H1 (cell line): Measurements from ENCODE around the gene GABRB2. TPM values are rescaled to one million over a fixed set of nuclear protein-coding genes. Genes with fewer than 3 reads are reported as not detected.

Source experiments
- CTCF ChIA-PET: fragments of 300-600 bp; sonication (Branson Sonifier 250); formaldehyde crosslinking; loops from one replicate; lab custom pipeline; 2021; ENCODE audit not compliant: partially characterized antibody; lab: Charles Lee
- POLR2A ChIA-PET: fragments of 300-600 bp; sonication (Branson Sonifier 250); formaldehyde crosslinking; loops from one replicate; lab custom pipeline; 2021; ENCODE audit warnings: inconsistent platforms; ENCODE audit not compliant: partially characterized antibody; lab: Charles Lee
- DNase-seq, 2 experiments: peaks; one replicate each; pipeline versions ENCODE4 v3.0.0 to v3.0.0-alpha.2; 2010 to 2022; ENCODE audit warnings: low spot score in 2 of 2, low read depth in 1 of 2, mixed read lengths in 1 of 2
- FAIRE-seq: peaks from 2 replicates; lab custom pipeline; 2011; peaks lifted over from hg19 to GRCh38; lab: Jason Lieb, UNC
- H2AFZ ChIP-seq: 2 replicates; pipeline ENCODE4 v1.8.1; 2012; ENCODE audit warnings: low read length, inconsistent platforms
- H2AK5ac ChIP-seq: 2 replicates; pipeline ENCODE4 v1.6.1; 2013; ENCODE audit warnings: low read depth, low read length
- H2BK120ac ChIP-seq: replicated peaks from 2 replicates; pipeline ENCODE3; 2013; ENCODE audit warnings: low read depth, low read length, inconsistent platforms
- H2BK12ac ChIP-seq: 2 replicates; pipeline ENCODE4 v1.6.1; 2013; ENCODE audit warnings: low read depth, low read length
- H2BK15ac ChIP-seq: 2 replicates; pipeline ENCODE4 v1.6.1; 2013; ENCODE audit warnings: low read length
- H2BK20ac ChIP-seq: 2 replicates; pipeline ENCODE4 v1.6.1; 2013; ENCODE audit warnings: low read length
- H2BK5ac ChIP-seq: 2 replicates; pipeline ENCODE4 v1.6.1; 2013; ENCODE audit warnings: low read depth, low read length
- H3K14ac ChIP-seq: 2 replicates; pipeline ENCODE4 v1.6.1; 2013; ENCODE audit warnings: inconsistent platforms; ENCODE audit not compliant: insufficient read length
- H3K18ac ChIP-seq: 2 replicates; pipeline ENCODE4 v1.6.1; 2013; ENCODE audit warnings: low read length; ENCODE audit errors: extremely low read depth
- H3K23ac ChIP-seq: 2 replicates; pipeline ENCODE4 v1.6.1; 2013; ENCODE audit warnings: inconsistent platforms; ENCODE audit not compliant: insufficient read length
- H3K23me2 ChIP-seq: 2 replicates; pipeline ENCODE4 v1.6.1; 2013; ENCODE audit warnings: low read depth, low read length
- H3K27ac ChIP-seq: 2 replicates; pipeline ENCODE4 v1.6.1; 2011; ENCODE audit warnings: low read depth, low read length, inconsistent platforms
- H3K27me3 ChIP-seq, 4 experiments: replicated peaks in 1 of 4; 1 replicate in 1 of 4; 2 replicates in 3 of 4; pipeline versions ENCODE4 v1.6.1 to v1.8.1; 2011 to 2013; ENCODE audit warnings: low read length in 3 of 4, mild to moderate bottlenecking in 3 of 4, inconsistent platforms in 2 of 4, mixed read lengths in 2 of 4, moderate library complexity in 1 of 4; ENCODE audit not compliant: control insufficient read depth in 3 of 4, insufficient read depth in 3 of 4; ENCODE audit errors: extremely low read depth in 1 of 4
- H3K36me3 ChIP-seq, 4 experiments: 2 replicates each; pipeline versions ENCODE4 v1.6.1 to v1.8.1; 2011 to 2013; ENCODE audit warnings: mild to moderate bottlenecking in 4 of 4, low read length in 3 of 4, moderate library complexity in 2 of 4, control low read depth in 1 of 4, inconsistent platforms in 1 of 4; ENCODE audit not compliant: insufficient read depth in 4 of 4, control insufficient read depth in 2 of 4
- H3K4ac ChIP-seq: replicated peaks from 2 replicates; pipeline ENCODE3; 2013; ENCODE audit warnings: low read length, low read depth, mixed read lengths, inconsistent platforms; ENCODE audit not compliant: insufficient read length
- H3K4me1 ChIP-seq, 4 experiments: replicated peaks in 1 of 4; 1 replicate in 1 of 4; 2 replicates in 3 of 4; pipeline versions ENCODE4 v1.6.1 to v1.8.1; 2011 to 2013; ENCODE audit warnings: low read length in 3 of 4, inconsistent platforms in 2 of 4, mixed read lengths in 1 of 4; ENCODE audit not compliant: insufficient read depth in 4 of 4, control insufficient read depth in 3 of 4
- H3K4me2 ChIP-seq, 2 experiments: 2 replicates each; pipeline versions ENCODE4 v1.6.1 to v1.8.1; 2011 to 2013; ENCODE audit warnings: low read depth in 2 of 2, low read length in 2 of 2, control low read depth in 1 of 2, inconsistent platforms in 1 of 2, mild to moderate bottlenecking in 1 of 2; ENCODE audit not compliant: insufficient read depth in 1 of 2
- H3K4me3 ChIP-seq, 4 experiments: fragments of 200-600, 300-600 bp in 1 of 4; sonication (generic), shearing (Covaris generic), sonication (Bioruptor Twin) in 1 of 4; 2 replicates each; pipeline versions ENCODE4 v1.5.1 to v1.8.1; 2011 to 2016; ENCODE audit warnings: low read length in 4 of 4, low read depth in 3 of 4, control low read depth in 2 of 4, inconsistent platforms in 2 of 4, mild to moderate bottlenecking in 2 of 4, mixed read lengths in 1 of 4, moderate library complexity in 1 of 4; ENCODE audit not compliant: insufficient read depth in 2 of 4; ENCODE audit errors: extremely low read depth in 1 of 4
- H3K56ac ChIP-seq: replicated peaks from 2 replicates; pipeline ENCODE3; 2013; ENCODE audit warnings: low read depth, mild to moderate bottlenecking, mixed read lengths, low read length, inconsistent platforms; ENCODE audit not compliant: insufficient read length
- H3K79me1 ChIP-seq: 2 replicates; pipeline ENCODE4 v1.6.1; 2013; ENCODE audit warnings: low read depth, low read length, control low read depth
- H3K79me2 ChIP-seq, 2 experiments: 2 replicates each; pipeline versions ENCODE4 v1.6.1 to v1.8.1; 2012 to 2013; ENCODE audit warnings: low read length in 2 of 2, mild to moderate bottlenecking in 2 of 2, inconsistent platforms in 1 of 2; ENCODE audit not compliant: insufficient read depth in 2 of 2, control insufficient read depth in 1 of 2
- H3K9ac ChIP-seq, 4 experiments: replicated peaks in 1 of 4; 1 replicate in 1 of 4; 2 replicates in 3 of 4; pipeline versions ENCODE4 v1.6.1 to v1.8.1; 2011 to 2013; ENCODE audit warnings: low read depth in 3 of 4, low read length in 3 of 4, control low read depth in 2 of 4, mild to moderate bottlenecking in 2 of 4, moderate library complexity in 2 of 4, inconsistent platforms in 1 of 4; ENCODE audit errors: extremely low read depth in 1 of 4
- H3K9me3 ChIP-seq, 2 experiments: 2 replicates each; pipeline versions ENCODE4 v1.6.1 to v1.8.1; 2012 to 2013; ENCODE audit warnings: mild to moderate bottlenecking in 2 of 2, moderate library complexity in 2 of 2, control low read depth in 1 of 2, inconsistent platforms in 1 of 2, low read depth in 1 of 2, low read length in 1 of 2, mixed read lengths in 1 of 2; ENCODE audit not compliant: insufficient read depth in 2 of 2
- H4K20me1 ChIP-seq, 2 experiments: replicated peaks in 1 of 2; 2 replicates each; pipeline versions ENCODE3 to v1.8.1; 2011 to 2013; ENCODE audit warnings: inconsistent platforms in 2 of 2, low read length in 2 of 2, mild to moderate bottlenecking in 1 of 2; ENCODE audit not compliant: insufficient read depth in 2 of 2, control insufficient read depth in 1 of 2
- H4K5ac ChIP-seq: 2 replicates; pipeline ENCODE4 v1.6.1; 2013; ENCODE audit warnings: low read length, low read depth, mixed read lengths, inconsistent platforms; ENCODE audit not compliant: insufficient read length
- H4K8ac ChIP-seq: 2 replicates; pipeline ENCODE4 v1.8.0; 2013; ENCODE audit warnings: mild to moderate bottlenecking, moderate library complexity, low read length, inconsistent platforms; ENCODE audit not compliant: insufficient read depth; ENCODE audit errors: extremely low read depth
- H4K91ac ChIP-seq: replicated peaks from 2 replicates; pipeline ENCODE3; 2013; ENCODE audit warnings: low read length, mixed read lengths, inconsistent platforms; ENCODE audit not compliant: insufficient read length
- CBX8 ChIP-seq: fragments of 300-800, 300-1000 bp; sonication (generic); IDR thresholded peaks from 2 replicates; pipeline ENCODE4 v1.7.1; 2016; ENCODE audit warnings: low read depth, low read length, borderline replicate concordance
- CHD2 ChIP-seq: IDR thresholded peaks from 2 replicates; pipeline ENCODE4 v1.6.1; 2012; ENCODE audit warnings: low read length, improper control_type of control experiment
- JUND ChIP-seq: IDR thresholded peaks from 2 replicates; pipeline ENCODE4 v1.6.1; 2011; ENCODE audit warnings: mild to moderate bottlenecking, improper control_type of control experiment, low read length
- MAFK ChIP-seq: IDR thresholded peaks from 2 replicates; pipeline ENCODE4 v1.6.1; 2012; ENCODE audit warnings: low read depth, mild to moderate bottlenecking, improper control_type of control experiment, low read length
- SIRT6 ChIP-seq: IDR thresholded peaks from one replicate; pipeline ENCODE4 v1.7.1; 2012; ENCODE audit warnings: low read length, inconsistent platforms
- WGBS, 2 experiments: shearing (Covaris generic) in 1 of 2; methylation state at CpG; one replicate each; pipeline versions ENCODE4 v1.1.6 to v1.1.7; 2013 to 2015; ENCODE audit warnings: low lambda C conversion rate in 2 of 2, mixed read lengths in 2 of 2, inconsistent platforms in 1 of 2, low coverage in 1 of 2, missing lambda C conversion rate in 1 of 2; ENCODE audit not compliant: insufficient replicate concordance in 2 of 2, insufficient coverage in 1 of 2, insufficient read length in 1 of 2; ENCODE audit errors: extremely low coverage in 1 of 2, missing lambda C conversion rate in 1 of 2; 5-methylcytosine and 5-hydroxymethylcytosine counted together
- polyA plus RNA-seq, 7 experiments: library from polyadenylated mRNA; depleted of rRNA in 3 of 7; stranded (reverse) in 5 of 7; unstranded in 2 of 7; fragments of >200 nt in 5 of 7; fragments of 200-250 nt in 2 of 7; gene quantifications; 1 replicate in 5 of 7; 2 replicates in 1 of 7; 4 replicates in 1 of 7; pipeline versions ENCODE4 v1.2.1 to v1.2.3, GENCODE V29; 2011 to 2013; ENCODE audit warnings: missing spikeins in 2 of 7, mixed read lengths in 2 of 7
- total RNA-seq: library from RNA; stranded (reverse); fragmentation: NEBNext Ultra II Directional; extraction: Animal tissue kit (Norgen Biotek cat#: 25700); gene quantifications from 2 replicates; pipeline ENCODE4 v1.2.1, GENCODE V29; 2021
- TF ChIP-seq, protein P1 (sequence below): IDR thresholded peaks from 2 replicates; pipeline ENCODE4 v1.6.1; 2012; ENCODE audit warnings: low read length, inconsistent platforms
- TF ChIP-seq, protein P2 (sequence below): IDR thresholded peaks from 2 replicates; pipeline ENCODE4 v1.6.1; 2011; ENCODE audit warnings: low read length, improper control_type of control experiment

Gene GABRB2
- total and polyA plus RNA-seq, 2 of the 8 experiments (the other 6 are each of a cell fraction or from before 2014, with no cell fraction given): 0.54 to 1.9 TPM

- H4K91ac ChIP-seq: no peak overlapping the region
- no peak for DNase-seq
- no peak overlapping the region for H3K27ac ChIP-seq
- no peak overlapping the region for H2AK5ac ChIP-seq
- H3K23me2 ChIP-seq: no peaks in the 10 kb centered on the region; the same call in 1 of the 2 replicates
- no peak overlapping the region for H3K56ac ChIP-seq
- no peak overlapping the region for H3K4ac ChIP-seq
- no peak overlapping the region for H3K14ac ChIP-seq
- ChIA-PET CTCF (no interaction called here), POLR2A (no interaction called here)
- no peak overlapping the region for H3K18ac ChIP-seq
- no peak overlapping the region for H4K8ac ChIP-seq
- H3K27me3 ChIP-seq: no peaks in the 10 kb centered on the region
- FAIRE-seq: no peak
- no peaks in the 10 kb centered on the region for H3K79me1 ChIP-seq
- H3K23ac ChIP-seq: no peak overlapping the region
- no peak overlapping the region for H2BK15ac ChIP-seq
- no peaks in the 10 kb centered on the region for H3K9me3 ChIP-seq
- no peak overlapping the region for H2BK20ac ChIP-seq
- no peaks in the 10 kb centered on the region for H3K36me3 ChIP-seq
- H2AFZ ChIP-seq: no peak overlapping the region
- H3K4me3 ChIP-seq: no peak overlapping the region
- TF ChIP-seq CHD2: no peak
- TF ChIP-seq SIRT6: no peak
- TF ChIP-seq JUND: no peak
- TF ChIP-seq CBX8: no peak
- TF ChIP-seq MAFK: no peak
- TF ChIP-seq, protein P1, sequence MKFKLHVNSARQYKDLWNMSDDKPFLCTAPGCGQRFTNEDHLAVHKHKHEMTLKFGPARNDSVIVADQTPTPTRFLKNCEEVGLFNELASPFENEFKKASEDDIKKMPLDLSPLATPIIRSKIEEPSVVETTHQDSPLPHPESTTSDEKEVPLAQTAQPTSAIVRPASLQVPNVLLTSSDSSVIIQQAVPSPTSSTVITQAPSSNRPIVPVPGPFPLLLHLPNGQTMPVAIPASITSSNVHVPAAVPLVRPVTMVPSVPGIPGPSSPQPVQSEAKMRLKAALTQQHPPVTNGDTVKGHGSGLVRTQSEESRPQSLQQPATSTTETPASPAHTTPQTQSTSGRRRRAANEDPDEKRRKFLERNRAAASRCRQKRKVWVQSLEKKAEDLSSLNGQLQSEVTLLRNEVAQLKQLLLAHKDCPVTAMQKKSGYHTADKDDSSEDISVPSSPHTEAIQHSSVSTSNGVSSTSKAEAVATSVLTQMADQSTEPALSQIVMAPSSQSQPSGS: no peak
- TF ChIP-seq, protein P2, sequence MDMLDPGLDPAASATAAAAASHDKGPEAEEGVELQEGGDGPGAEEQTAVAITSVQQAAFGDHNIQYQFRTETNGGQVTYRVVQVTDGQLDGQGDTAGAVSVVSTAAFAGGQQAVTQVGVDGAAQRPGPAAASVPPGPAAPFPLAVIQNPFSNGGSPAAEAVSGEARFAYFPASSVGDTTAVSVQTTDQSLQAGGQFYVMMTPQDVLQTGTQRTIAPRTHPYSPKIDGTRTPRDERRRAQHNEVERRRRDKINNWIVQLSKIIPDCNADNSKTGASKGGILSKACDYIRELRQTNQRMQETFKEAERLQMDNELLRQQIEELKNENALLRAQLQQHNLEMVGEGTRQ: no peak
- TF ChIP-seq, all 59 proteins: peak for 0
- H3K4me2 ChIP-seq: no peak overlapping the region
- no peaks in the 10 kb centered on the region for H4K20me1 ChIP-seq
- H3K79me2 ChIP-seq: no peaks in the 10 kb centered on the region
- no peaks in the 10 kb centered on the region for H3K4me1 ChIP-seq
- WGBS, 2 experiments: 83% methylated on average over 1 of the region's 1 CpG; no CpG with 5 or more reads in 1 of the 2 experiments
- no peak overlapping the region for H2BK5ac ChIP-seq
- H3K9ac ChIP-seq: no peak overlapping the region
- no peak overlapping the region for H4K5ac ChIP-seq
- H2BK120ac ChIP-seq: no peak overlapping the region
- no peak overlapping the region for H2BK12ac ChIP-seq
Measured at GRCh38 chr5:161287436-161287835, 259.1 kb downstream of the GABRB2 start.
